HT-29 (cell line): ENCODE measurements around the gene ASCC1. TPM values are rescaled to one million over a fixed set of nuclear protein-coding genes. Genes with fewer than 3 reads are reported as not detected.
A peak's percentile ranks its signal among the peaks of the same experiment; 100 is the strongest.
"Not testable (repeated sequence)": the region's sequence is repeated elsewhere in the genome, so short reads cannot be mapped to it uniquely, and the experiment has no call there.

Source experiments
- DNase-seq: peaks from one replicate; pipeline ENCODE4 v3.0.0-alpha.2; 2015; ENCODE audit warnings: low spot score
- total RNA-seq: library from RNA; depleted of rRNA; stranded (reverse); fragments of >200 nt; shearing (Covaris generic); gene quantifications from 2 replicates; pipeline ENCODE4 v1.2.3, GENCODE V29; 2014

ASCC1 gene
- total RNA-seq, 1 experiment from 2014 or later: 12.2 TPM

DNA sequence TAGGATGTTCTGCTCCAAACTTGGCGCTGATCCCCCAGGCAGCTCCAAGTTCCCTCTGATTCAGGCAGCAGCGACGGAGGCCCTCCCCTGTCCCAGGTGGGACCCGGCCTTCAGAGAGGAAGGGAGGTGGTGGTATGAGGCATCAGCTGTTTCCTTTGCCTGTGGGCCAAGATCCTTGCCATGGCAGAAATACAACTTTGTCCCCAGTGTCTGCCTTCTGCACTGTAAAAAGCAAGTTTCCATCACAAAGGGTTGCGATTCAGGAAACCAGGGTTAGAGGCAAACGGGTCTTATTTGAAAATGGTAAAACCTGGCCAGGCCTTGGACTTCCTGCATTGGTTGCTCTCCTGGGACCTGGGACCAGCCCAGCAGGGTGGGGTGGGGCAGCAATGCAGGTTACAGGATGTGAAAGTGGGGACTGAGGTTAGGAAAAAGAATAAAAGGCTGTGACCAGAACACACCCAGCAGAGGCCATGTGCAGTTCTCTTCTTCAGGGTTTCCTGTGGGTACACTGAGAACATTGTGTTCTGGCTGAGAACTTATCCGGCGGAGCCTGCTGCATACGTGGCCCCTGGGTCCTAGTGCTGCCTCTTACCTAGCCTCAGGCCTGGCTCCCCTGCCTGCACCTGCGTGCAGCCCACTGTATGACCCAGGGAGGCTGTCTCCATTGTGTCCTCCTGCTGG is 32.5 kb upstream of the ASCC1 start:
- DNase-seq: peak; percentile 62

DNA sequence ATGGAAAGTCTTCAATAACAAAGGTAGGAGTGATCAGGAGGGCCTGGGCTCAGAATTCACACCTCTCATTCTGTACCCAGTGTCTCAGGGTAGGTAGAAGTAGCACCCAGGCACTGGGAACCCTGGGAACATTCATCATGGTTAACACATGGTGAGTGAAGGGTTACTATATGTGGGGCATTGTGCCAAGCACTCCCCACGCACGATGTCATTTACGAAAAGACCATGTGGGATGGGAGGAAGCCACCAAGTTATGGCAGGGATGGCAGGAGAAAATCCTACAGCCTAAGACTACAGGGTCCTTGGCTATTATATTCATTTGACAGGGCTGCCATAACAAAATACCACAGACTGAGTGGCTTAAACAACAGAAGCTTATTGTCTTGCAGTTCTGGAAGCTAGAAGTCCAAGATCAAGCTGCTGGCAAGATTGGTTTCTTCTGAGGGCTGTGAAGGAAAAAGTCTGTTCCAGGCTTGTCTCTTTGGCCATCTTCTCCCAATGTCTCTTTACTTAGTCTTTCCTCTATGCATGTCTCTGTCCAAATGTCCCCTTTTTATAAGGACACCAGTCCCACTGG is 30.0 kb upstream of the ASCC1 start:
- no peak for DNase-seq

DNA sequence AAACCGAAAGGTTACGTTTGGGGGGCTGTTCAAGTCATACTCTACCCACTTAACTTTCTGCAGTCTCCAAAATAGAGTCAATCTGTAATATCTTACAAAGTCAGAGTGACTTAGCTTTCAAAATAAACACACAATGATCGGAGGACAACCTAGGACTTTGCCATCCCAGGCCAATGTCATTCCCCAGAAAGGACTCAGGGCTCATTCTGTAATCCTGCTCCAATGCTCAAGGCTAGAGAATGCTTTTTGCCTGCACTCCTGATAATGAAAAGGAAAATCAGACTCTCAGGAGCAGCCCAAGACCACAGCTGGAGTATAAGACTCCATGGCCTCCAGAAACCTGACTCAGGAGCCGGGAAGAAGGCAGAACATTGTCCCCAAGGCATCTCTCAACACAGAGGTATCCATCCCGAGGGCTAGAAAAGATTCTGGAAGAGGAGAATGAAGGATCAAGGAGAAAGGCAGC is 28.5 kb upstream of the ASCC1 start:
- DNase-seq: no peak

DNA sequence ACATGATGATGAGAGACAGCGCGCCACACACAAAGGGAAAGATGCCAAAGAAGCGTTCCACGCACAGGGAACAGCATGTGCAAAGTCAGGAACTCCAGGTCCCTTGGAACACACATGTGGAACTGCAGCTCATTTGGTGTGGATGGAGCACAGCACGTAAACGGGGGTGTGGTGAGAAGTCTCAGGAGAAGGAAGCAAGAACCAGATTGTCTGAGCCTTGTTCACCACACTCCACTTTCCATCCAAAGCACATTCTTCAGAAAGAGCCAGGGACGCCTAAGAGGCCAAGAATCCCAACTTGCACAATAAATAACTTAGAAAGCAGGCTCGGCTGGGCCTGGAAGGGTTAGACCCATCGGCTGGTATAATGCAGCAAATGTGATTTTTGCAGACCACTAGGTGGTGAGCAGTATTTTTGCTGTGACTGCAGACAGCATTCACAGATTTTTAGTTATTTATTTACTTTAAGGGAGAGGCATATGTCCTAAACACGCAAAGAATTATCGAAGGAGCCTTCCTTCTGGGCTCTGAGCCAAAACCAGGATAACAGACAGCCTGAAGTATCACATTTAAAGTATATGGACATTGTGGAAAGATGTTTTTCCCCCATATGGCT is 27.9 kb upstream of the ASCC1 start:
- DNase-seq: peak; percentile 55

DNA sequence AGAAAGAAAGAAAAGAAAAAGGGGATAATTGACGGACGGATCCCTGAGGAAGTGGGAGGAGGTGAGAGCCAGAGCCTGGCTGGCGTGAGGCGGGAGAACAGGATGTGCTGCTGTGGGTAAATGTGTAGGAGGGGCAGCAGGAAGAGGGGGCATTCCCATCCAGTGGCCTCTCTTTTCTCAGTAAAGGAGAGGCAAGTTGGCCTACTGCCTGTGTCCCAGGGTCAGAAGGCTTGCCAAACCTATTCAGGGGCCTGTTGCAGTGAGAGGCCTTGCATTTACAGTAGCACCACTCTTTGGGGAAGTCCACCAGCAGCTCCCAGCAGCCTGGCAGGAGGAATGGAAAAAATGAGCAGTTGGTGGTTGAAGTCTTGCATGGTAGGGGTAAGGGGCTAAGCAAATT is 26.6 kb upstream of the ASCC1 start:
- DNase-seq: no peak

DNA sequence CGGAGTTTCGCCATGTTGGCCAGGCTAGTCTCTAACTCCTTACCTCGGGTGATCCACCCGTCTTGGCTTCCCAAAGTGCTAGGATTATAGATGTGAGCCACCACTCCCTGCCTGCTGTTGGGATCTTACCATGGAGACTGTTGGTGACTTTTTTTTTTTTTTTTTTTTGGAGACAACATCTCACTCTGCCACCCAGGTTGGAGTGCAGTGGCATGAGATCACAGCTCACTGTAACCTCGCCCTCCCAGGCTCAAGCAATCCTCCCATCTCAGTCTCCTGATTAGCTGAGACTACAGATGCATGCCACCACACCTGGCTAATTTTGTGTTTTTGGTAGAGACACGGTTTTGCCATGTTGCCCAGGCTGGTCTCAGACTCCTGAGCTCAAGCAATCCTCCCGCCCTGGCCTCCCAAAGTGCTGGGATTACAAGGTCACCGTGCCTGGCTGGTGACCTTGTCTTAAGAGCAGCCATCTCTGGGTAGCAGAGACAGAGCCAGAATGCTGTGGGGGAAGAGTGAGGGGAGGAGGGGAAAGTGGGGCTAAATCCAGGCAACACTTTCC is 25.7 kb upstream of the ASCC1 start:
- no peak for DNase-seq

DNA sequence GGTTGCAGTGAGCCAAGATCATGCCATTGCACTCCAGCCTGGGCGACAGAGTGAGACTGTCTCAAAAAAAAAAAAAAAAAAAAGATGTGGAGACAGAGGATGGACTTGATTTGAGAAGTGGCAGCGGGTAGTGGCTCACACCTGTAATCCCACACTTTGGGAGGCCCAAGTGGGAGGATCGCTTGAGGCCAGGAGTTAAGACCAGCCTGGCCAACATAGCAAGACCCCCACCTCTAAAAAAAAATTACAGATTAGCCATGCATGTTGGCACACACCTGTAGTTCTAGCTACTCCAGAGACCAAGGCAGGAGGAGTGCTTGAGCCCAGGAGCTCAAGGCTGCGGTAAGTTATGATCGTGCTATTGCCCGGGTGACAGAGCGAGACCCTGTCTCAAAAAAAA is 24.3 kb upstream of the ASCC1 start:
- DNase-seq: no peak

DNA sequence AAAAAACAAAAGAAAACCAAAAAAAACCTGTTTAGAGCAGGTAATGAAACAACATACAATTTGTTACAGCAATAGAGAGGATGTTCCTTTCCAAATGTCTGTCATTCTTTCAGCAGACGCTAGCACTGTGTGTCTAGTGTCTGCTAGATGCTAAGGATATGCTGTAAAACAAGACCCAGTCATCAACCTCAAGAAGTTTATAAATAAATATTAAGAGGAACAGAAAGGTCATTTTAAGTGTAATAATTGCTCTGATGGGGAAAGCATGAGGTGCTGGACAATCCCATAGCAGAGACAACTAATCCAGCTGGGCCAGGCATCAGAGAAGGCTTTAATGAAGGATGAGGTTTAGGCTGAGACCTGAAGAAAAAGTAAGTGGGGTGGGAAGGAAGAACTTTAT is 23.3 kb upstream of the ASCC1 start:
- no peak for DNase-seq

DNA sequence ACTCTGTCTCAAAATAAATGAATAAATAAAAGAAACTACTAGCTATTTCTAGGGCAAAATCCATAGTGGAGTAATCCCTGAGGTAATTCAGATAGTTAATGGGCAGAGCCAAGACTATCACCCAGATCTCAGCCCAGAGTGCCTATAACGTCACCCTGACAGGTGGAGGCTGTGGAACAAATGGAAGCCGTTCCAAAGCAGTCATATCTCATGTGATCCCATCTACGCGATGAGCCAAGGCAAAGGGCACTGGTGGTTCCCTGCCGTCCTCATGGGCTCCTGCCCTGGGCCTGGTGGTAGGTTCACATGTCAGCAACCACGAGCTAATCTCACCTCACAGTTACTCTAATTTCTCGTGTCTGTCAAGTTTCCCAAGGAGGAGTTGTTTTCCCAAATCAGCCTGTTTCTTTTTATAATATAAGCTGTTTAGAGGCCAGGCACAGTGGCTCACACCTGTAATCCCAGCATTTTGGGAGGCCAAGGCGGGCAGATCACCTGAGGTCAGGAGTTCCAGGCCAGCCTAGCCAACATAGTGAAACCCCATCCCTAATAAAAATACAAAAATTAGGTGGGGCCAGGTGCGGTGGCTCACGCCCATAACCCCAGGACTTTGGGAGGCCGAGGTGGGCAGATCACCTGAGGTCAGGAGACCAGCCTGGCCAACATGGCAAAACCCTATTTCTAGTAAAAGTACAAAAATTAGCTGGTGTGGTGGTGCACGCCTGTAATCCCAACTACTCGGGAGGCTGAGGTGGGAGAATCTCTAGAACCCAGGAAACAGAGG is 22.5 kb upstream of the ASCC1 start:
- DNase-seq: no peak

DNA sequence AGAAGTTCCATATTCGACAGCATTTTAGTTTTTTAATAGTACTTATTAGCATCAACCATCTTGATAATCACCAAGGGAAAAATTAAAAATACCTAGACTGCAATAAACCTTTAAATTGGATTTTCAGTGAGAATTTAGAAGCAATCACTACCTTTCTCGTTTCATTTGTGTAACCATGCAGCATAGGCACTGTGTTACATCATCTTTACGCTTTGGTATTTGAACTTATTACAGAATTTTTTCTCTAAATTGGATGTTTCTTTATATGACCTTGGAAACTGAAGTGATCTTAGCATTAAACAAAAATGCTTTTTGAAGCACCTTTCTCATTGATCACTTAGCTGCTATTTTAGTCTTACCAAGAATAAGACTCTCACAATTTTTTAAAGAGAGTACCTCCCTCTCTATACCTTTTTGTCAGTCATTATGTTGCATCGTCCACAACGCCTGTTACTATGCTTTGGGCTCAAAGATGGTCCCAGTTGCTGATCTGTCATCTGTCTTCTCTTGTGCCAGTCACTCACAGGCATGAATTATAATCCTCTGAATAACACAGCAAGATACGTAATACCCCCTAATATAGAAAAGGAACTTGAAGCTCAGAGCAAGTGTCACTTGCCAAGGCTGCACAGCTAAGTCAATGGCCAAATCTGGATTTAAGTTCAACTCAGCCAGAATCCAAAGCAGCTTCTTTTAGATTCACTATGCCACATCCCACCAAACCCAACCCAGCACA is 19.6 kb upstream of the ASCC1 start:
- no peak for DNase-seq

DNA sequence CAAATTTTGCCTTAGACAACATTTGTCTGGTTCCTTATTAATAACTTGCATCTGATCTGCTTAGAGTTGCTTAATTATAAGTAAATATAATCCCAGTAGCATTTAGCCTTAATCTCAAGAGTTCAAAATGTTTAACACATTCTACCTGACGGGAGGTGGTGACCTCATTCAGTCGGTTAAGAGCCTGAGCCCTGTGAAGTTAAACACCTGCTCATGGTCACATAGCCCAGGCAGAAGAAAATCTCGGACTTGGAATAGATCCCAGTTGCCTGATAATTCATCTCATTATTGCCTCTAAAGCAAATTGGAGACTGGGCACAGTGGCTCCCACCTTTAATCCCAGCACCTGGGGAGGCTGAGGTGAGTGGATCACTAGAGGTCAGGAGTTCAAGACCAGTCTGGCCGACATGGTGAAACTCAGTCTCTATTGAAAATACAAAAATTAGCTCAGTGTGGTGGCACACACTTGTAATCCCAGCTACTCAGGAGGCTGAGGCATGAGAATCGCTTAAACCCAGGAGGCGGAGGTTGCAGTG is 18.6 kb upstream of the ASCC1 start:
- DNase-seq: no peak

DNA sequence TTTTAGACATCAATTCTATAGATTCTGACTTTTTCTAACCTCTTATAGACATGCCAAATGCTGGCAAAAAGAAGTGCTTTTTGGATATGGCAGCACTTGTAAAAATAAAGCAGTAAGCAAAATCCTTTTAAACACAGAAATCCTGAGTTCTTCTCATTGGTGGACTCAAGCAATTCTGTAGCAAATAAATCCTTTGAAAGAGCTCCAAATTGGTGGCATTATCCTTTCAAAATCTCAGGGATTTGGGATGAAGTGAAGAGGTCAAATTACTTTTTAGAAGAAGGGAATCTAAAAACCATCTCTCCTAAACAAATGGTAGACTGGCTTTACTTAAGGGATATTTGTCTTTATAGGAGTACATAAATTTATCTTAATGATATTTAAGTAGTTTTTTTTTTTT is 17.5 kb upstream of the ASCC1 start:
- no peak for DNase-seq

DNA sequence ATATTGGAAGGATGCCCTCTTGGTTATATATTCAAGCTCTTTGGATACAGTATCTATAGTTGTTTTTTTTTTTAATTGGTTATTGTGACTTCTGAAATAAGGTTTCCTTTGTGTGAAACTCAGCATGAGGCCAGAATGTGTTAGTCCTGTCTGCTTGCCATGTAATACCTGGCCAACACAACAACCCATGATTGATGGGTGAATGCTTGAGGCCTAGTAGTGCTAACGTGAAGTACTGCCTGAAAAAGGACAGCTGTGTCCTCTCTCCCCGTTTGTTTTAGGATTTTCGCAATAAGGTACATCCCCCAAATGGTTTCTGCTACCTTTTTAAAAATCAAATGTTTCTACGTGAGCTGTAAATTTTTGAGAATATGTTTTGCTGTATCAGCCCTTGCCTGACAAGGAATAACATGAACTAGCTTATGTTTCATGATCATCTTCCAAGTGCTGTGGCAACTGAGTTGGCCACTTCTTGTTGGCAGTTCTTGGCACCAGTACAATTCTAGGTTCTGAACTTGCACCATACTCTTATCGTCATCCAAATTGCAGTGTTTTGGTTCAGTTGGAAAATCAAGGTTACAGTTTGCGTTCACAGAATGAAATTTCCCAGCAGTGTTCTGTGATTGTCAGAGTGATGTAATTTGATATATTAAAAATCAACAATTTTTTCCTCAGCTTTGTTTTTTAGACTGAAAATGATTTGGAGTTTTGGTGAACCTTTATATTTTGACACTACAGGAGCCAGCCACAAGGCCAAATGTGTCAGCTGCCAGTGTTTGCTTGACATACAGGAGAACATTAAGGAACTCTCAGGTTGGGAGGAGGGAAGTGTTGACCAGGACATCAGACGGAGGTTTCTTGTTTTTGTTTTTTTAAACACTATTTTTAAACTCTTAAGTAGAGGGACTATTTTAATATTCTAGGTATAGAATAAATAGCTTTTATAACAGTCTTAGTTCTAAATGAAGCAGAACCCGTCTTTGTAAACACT is 13.5 kb upstream of the ASCC1 start:
- DNase-seq: no peak

DNA sequence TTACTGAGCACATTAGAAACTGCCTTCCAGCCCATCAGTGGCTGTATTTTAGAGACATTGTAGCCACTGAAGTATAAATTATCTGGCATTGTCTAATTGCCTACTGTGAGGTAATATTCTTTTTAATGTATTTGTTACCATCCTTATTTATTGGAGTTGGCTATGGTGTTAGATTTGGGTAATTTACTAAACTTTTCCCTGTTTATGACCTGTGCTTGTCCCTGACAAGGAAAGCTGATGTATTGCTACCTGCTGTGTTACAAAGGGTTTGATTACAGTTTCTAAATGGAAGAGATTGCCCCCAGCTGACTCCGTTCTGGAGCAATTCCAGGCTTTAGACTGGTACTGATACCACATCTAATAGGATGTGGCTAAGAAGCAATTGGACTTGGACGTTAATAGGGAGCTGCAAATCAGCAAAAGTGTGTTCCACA is 12.3 kb upstream of the ASCC1 start:
- DNase-seq: no peak

DNA sequence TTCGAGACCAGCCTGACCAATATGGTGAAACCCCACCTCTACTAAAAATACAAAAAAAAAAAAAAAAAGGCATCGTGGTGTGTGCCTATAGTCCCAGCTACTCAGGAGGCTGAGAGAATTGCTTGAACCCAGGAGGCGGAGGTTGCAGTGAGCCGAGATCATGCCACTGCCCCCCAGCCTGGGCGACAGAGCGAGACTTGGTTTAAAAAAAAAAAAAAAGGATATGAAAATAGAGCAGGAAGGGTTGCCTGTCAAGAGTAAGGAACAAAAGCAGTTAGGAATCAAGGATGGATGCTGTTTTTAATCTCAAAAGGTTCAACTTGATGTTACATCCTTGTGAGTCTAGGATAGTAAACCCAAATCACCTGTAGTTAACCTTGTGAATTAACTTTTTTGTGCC is 11.8 kb upstream of the ASCC1 start:
- DNase-seq: no peak

DNA sequence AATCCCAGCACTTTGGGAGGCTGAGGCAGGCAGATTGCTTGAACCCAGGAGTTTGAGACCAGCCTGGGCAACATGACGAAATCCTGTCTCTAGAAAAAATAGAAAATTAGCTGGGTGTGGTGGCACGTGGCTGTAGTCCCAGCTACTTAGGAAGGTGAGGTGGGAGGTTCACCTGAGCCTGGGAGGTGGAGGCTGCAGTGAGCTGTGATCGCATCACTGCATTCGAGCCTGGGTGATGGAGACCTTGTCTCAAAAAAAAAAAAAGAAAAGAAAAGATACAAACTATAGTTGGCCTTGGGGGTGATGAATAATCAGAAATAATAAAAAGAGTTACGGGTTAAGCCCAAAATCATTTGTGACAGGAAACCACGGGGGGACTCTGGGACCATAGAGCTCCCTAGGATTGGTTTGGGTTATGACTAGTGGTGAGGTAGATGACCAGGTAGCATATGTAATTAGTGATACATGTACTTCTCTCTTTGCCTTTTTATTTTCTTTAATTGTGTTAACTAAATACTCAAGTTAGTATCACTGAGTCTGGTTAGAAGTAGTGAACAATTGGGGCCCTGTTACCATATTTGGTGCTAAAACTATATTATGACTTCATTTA is 10.4 kb upstream of the ASCC1 start:
- no peak for DNase-seq

DNA sequence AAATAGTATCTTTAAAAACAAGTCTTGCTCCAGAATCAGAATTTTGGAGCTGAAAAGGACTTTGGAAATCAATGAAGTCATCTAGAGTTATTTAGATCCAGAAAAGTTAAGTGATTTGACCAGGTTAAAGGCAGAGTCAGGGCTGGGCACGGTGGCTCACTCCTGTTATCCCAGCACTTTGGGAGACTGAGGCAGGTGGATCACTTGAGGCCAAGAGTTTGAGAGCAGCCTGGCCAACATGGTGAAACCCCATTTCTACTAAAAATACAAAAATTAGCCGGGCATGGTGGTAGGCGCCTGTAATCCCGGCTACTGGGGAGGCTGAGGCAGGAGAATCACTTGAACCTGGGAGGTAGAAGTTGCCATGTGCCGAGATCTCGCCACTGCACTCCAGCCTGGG is 8.1 kb upstream of the ASCC1 start:
- not testable (repeated sequence) for DNase-seq

DNA sequence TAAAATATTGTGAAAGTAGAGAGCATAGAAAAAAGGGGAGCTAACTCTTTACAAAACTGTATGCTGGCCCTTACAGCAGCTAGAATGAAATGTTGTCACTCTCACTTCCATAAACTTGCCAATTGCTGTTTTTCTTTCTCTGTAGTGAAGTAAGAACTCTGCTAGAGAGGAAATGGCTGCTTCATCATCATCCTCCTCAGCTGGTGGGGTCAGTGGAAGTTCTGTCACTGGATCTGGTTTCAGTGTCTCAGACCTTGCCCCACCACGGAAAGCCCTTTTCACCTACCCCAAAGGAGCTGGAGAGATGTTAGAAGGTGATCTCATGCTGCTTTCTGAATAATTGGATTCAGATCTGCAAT is 7.6 kb upstream of the ASCC1 start:
- no peak for DNase-seq

DNA sequence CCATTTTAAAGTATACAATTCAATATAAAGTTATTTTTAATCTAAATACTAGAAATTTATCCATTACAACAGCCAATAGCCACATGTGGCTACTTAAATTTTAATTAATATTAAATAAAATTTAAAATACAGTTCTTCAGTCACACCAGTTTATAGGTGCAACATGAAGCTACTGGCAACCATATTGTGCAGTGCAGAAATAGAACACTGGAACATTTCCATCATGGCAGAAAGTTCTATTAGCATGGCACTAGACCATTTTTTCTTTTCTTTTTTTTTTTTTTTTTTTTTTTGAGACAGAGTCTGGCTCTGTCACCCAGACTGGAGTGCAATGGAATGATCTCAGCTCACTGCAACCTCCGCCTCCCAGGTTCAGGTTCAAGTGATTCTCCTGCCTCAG is 5.2 kb upstream of the ASCC1 start:
- DNase-seq: no peak

DNA sequence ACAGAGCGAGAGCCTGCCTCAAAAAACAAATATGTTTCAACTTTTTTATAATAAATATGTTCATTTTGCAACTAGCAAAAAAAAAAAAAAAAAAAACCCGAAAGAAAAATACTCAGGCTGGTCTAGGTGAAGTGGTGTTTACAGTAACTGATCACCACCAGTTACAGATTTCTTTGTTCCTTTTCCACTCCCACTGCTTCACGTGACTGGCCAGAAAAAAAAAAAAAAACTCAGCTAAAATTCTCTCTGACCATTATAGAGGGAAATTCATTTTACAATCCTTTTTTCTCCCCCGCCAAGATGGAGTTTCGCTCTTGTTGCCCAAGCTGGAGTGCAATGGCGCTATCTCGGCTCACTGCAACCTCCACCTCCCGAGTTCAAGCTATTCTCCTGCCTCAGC is 4.6 kb upstream of the ASCC1 start:
- no peak for DNase-seq
